DND-41 (cell line): ENCODE measurements around the gene NRGN.

ENCODE experiments used
- ATAC-seq: fragments of 200-7000 bp; cut with Tn5 transposase; 3 replicates; pipeline ENCODE4 v1.9.1; 2021; ENCODE audit warnings: low read depth; ENCODE audit not compliant: insufficient read depth
- DNase-seq: peaks from one replicate; pipeline ENCODE4 v3.0.0-alpha.2; 2020
- H2AFZ ChIP-seq: 2 replicates; pipeline ENCODE4 v1.6.0; 2012; ENCODE audit warnings: low read depth, low read length
- H3K27ac ChIP-seq: 2 replicates; pipeline ENCODE4 v1.5.1; 2012; ENCODE audit warnings: low read length, inconsistent platforms
- H3K27me3 ChIP-seq: fragments of 200-600 bp; sonication (generic); 2 replicates; pipeline ENCODE4 v1.6.0; 2012; ENCODE audit warnings: low read length, mild to moderate bottlenecking, inconsistent platforms; ENCODE audit not compliant: insufficient read depth, poor library complexity
- H3K36me3 ChIP-seq: 2 replicates; pipeline ENCODE4 v1.5.1; 2012; ENCODE audit warnings: low read length, inconsistent platforms; ENCODE audit not compliant: insufficient read depth
- H3K4me1 ChIP-seq: 2 replicates; pipeline ENCODE4 v1.5.1; 2012; ENCODE audit warnings: mild to moderate bottlenecking, low read length; ENCODE audit not compliant: insufficient read depth
- H3K4me2 ChIP-seq: 2 replicates; pipeline ENCODE4 v1.6.0; 2012; ENCODE audit warnings: mild to moderate bottlenecking, moderate library complexity, low read length, inconsistent platforms; ENCODE audit not compliant: insufficient read depth
- H3K4me3 ChIP-seq, 2 experiments: fragments of 200-600 bp in 1 of 2; shearing (Covaris generic) in 1 of 2; 2 replicates each; pipeline ENCODE4 v1.5.1; 2012 to 2016; ENCODE audit warnings: inconsistent platforms in 2 of 2, low read length in 2 of 2, mild to moderate bottlenecking in 2 of 2, low read depth in 1 of 2, moderate library complexity in 1 of 2
- H3K79me2 ChIP-seq: 2 replicates; pipeline ENCODE4 v1.6.0; 2012; ENCODE audit warnings: low read length, inconsistent platforms; ENCODE audit not compliant: insufficient read depth
- H3K9ac ChIP-seq: 2 replicates; pipeline ENCODE4 v1.6.0; 2012; ENCODE audit warnings: low read depth, mild to moderate bottlenecking, inconsistent platforms, low read length, moderate library complexity
- H3K9me3 ChIP-seq: 2 replicates; pipeline ENCODE4 v1.5.1; 2012; ENCODE audit warnings: low read length, moderate library complexity, mild to moderate bottlenecking, inconsistent platforms; ENCODE audit not compliant: insufficient read depth, severe bottlenecking
- H4K20me1 ChIP-seq: 2 replicates; pipeline ENCODE4 v1.6.0; 2012; ENCODE audit warnings: low read length; ENCODE audit not compliant: insufficient read depth
- EZH2 ChIP-seq: IDR thresholded peaks from 3 replicates; pipeline ENCODE4 v1.6.1; 2012; ENCODE audit warnings: borderline replicate concordance, low read depth, mild to moderate bottlenecking, moderate library complexity, low read length, inconsistent platforms; ENCODE audit not compliant: severe bottlenecking
- TF ChIP-seq, protein P1 (sequence below): IDR thresholded peaks from 2 replicates; pipeline ENCODE4 v1.5.1; 2012; ENCODE audit warnings: borderline replicate concordance, low read length, moderate library complexity, mild to moderate bottlenecking; ENCODE audit not compliant: poor library complexity, severe bottlenecking; ENCODE audit errors: extremely low read depth

The NRGN gene

DNA sequence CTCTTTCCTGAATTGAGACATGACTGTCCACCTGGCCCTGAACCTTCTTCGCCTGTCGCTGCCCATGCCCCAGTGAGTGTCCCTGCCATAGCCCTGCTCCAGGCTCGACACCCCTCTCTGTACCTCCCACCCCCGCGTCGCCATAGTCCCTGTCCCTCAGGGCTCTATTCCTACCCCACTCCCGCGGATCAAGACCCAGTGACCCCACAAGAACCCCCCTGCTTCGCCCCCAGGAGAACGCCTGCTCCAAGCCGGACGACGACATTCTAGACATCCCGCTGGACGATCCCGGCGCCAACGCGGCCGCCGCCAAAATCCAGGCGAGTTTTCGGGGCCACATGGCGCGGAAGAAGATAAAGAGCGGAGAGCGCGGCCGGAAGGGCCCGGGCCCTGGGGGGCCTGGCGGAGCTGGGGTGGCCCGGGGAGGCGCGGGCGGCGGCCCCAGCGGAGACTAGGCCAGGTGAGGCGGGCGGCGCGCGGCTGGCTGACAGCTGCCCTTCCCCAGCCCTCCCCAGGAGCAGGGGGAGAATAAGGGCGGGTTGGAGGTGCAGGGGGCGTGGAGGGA is 5.6 kb downstream of the NRGN start:
- H3K27ac ChIP-seq: no peak overlapping the region
- no peaks in the 10 kb centered on the region for H3K79me2 ChIP-seq
- H3K9me3 ChIP-seq: no peaks in the 10 kb centered on the region
- no peak overlapping the region for H3K4me2 ChIP-seq
- H3K4me3 ChIP-seq: no peak overlapping the region
- no peaks in the 10 kb centered on the region for H3K4me1 ChIP-seq
- H2AFZ ChIP-seq: no peak overlapping the region
- ATAC-seq: no peak
- no peaks in the 10 kb centered on the region for H3K36me3 ChIP-seq
- H3K27me3 ChIP-seq: peaks cover 38% of the 10 kb centered on the region
- TF ChIP-seq, protein P1, sequence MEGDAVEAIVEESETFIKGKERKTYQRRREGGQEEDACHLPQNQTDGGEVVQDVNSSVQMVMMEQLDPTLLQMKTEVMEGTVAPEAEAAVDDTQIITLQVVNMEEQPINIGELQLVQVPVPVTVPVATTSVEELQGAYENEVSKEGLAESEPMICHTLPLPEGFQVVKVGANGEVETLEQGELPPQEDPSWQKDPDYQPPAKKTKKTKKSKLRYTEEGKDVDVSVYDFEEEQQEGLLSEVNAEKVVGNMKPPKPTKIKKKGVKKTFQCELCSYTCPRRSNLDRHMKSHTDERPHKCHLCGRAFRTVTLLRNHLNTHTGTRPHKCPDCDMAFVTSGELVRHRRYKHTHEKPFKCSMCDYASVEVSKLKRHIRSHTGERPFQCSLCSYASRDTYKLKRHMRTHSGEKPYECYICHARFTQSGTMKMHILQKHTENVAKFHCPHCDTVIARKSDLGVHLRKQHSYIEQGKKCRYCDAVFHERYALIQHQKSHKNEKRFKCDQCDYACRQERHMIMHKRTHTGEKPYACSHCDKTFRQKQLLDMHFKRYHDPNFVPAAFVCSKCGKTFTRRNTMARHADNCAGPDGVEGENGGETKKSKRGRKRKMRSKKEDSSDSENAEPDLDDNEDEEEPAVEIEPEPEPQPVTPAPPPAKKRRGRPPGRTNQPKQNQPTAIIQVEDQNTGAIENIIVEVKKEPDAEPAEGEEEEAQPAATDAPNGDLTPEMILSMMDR: no peak
- TF ChIP-seq EZH2: no peak
- no peak for DNase-seq
- H3K9ac ChIP-seq: no peak overlapping the region
- peaks cover 11% of the 10 kb centered on the region for H4K20me1 ChIP-seq

DNA sequence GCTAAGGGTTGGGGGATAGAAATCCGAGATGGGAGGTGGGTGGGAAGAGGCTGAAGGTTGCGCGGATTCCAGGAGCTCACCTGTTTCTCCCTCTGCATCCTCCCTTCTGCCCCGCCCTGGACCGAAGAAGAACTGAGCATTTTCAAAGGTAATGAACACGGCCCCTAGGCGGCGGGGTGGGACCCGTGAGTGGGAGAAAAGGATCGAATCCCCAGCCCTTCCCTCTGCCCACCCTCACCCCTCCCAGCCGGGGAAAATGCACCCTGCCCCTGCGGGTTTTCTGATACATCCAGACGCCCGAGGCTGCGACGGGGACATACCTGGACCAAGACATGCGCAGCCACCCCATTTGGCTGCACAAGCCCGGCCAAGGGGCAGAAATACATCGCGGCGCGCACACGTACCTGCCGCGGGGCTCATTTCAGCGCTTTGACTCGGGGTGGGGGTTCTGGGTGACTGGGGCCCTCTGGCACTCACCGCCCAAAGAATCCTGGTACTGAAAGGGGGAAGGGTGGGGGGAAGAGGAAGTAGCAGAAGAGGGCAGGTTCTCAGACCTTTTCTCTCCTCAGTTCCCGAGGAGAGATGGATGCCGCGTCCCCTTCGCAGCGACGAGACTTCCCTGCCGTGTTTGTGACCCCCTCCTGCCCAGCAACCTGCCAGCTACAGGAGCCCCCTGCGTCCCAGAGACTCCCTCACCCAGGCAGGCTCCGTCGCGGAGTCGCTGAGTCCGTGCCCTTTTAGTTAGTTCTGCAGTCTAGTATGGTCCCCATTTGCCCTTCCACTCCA is 6.3 kb downstream of the NRGN start:
- Histone ChIP-seq H2AFZ (no peak overlapping the region), H4K20me1 (peaks cover 11% of the 10 kb centered on the region), H3K9me3 (no peaks in the 10 kb centered on the region), H3K27me3 (peaks cover 38% of the 10 kb centered on the region), H3K4me2 (no peak overlapping the region), H3K79me2 (no peaks in the 10 kb centered on the region), H3K4me1 (no peaks in the 10 kb centered on the region), H3K4me3 (no peak overlapping the region), H3K27ac (no peak overlapping the region), H3K9ac (no peak overlapping the region), H3K36me3 (no peaks in the 10 kb centered on the region)
- TF ChIP-seq EZH2: no peak
- TF ChIP-seq, protein P1: no peak
- DNase-seq (no peak), ATAC-seq (no peak)

DNA sequence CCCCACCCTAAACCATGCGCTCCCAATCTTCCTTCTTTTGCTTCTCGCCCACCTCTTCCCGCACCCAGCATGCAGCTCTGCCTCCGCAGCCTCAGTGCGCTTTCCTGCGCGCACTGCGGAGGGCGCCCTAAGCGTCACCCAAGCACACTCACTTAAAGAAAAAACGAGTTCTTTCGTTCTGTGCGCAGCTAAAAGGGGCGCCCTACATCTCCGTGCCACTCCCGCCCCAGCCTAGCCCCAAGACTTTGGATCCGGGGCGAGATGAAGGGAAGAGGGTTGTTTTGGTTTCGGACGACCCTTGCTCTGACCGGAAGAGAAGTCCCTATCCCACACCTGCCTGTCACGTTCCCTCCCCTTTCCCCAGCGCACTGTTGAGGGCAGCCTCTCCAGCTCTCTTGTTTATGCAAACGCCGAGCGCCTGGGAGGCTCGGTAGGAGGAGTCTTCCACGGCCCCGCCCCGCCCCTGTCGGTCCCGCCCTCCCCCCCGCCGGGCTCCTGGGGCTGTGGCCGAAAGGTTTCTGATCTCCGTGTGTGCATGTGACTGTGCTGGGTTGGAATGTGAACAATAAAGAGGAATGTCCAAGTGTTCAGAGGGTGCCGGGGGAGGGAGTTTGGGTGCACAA is 7.0 kb downstream of the NRGN start:
- no peak overlapping the region for H3K4me3 ChIP-seq
- H3K79me2 ChIP-seq: no peaks in the 10 kb centered on the region
- no peaks in the 10 kb centered on the region for H3K9me3 ChIP-seq

More for the DNA sequence above, 7.0 kb downstream of the NRGN start:
- peaks cover 34% of the 10 kb centered on the region for H3K27me3 ChIP-seq
- no peak for ATAC-seq
- no peak overlapping the region for H2AFZ ChIP-seq
- no peak overlapping the region for H3K4me2 ChIP-seq
- TF ChIP-seq EZH2: no peak
- TF ChIP-seq, protein P1: no peak
- DNase-seq: no peak
- no peaks in the 10 kb centered on the region for H3K36me3 ChIP-seq
- no peak overlapping the region for H3K9ac ChIP-seq
- no peaks in the 10 kb centered on the region for H3K4me1 ChIP-seq
- H4K20me1 ChIP-seq: peaks cover 11% of the 10 kb centered on the region
- H3K27ac ChIP-seq: no peak overlapping the region
